ACC112 (cell line): Measurements from ENCODE around the gene CERS6.
"Not testable (repeated sequence)": the region's sequence is repeated elsewhere in the genome, so short reads cannot be mapped to it uniquely, and the experiment has no call there.

Experiments
- H2AFZ ChIP-seq: fragments of 200-600 bp; sonication (generic); one replicate; pipeline ENCODE4 v1.6.0; 2017; ENCODE audit warnings: antibody characterized with exemption, low read length; ENCODE audit not compliant: unreplicated experiment
- H3K27ac ChIP-seq: fragments of 200-600 bp; sonication (generic); 2 replicates; pipeline ENCODE4 v1.5.1; 2014; ENCODE audit warnings: low read depth, mild to moderate bottlenecking, antibody characterized with exemption, low read length, moderate library complexity
- H3K27me3 ChIP-seq: fragments of 200-600 bp; sonication (generic); 2 replicates; pipeline ENCODE4 v1.6.1; 2014; ENCODE audit warnings: mild to moderate bottlenecking, antibody characterized with exemption, low read length, moderate library complexity, mixed read lengths; ENCODE audit not compliant: insufficient read depth
- H3K36me3 ChIP-seq: fragments of 200-600 bp; sonication (generic); 2 replicates; pipeline ENCODE4 v1.6.1; 2016; ENCODE audit warnings: mild to moderate bottlenecking, antibody characterized with exemption, low read length, moderate library complexity, mixed read lengths; ENCODE audit not compliant: insufficient read depth
- H3K4me1 ChIP-seq: fragments of 200-600 bp; sonication (generic); one replicate; pipeline ENCODE4 v1.6.1; 2016; ENCODE audit warnings: low read length, mixed read lengths; ENCODE audit not compliant: insufficient read depth, unreplicated experiment, control insufficient read depth
- H3K4me3 ChIP-seq: fragments of 200-600 bp; sonication (generic); 2 replicates; pipeline ENCODE4 v1.5.1; 2014; ENCODE audit warnings: mild to moderate bottlenecking, low read depth, low read length
- H3K79me2 ChIP-seq: fragments of 200-600 bp; sonication (generic); one replicate; pipeline ENCODE4 v1.6.0; 2016; ENCODE audit warnings: low read length; ENCODE audit not compliant: control insufficient read depth, unreplicated experiment, insufficient read depth

The CERS6 gene

GRCh38 chr2:168482952-168483831 is 27.1 kb downstream of the CERS6 start:
- Histone ChIP-seq H3K79me2 (peaks cover 63% of the 10 kb centered on the region), H3K27ac (peak overlapping the region; percentile 26), H2AFZ (no peak overlapping the region), H3K36me3 (peaks cover 10% of the 10 kb centered on the region; the same call in 1 of the 2 replicates), H3K4me3 (no peak overlapping the region), H3K27me3 (no peaks in the 10 kb centered on the region), H3K4me1 (peaks cover 35% of the 10 kb centered on the region)

- no peak overlapping the region for H3K27ac ChIP-seq
- peaks cover 60% of the 10 kb centered on the region for H3K4me1 ChIP-seq
- H3K36me3 ChIP-seq: peaks cover 10% of the 10 kb centered on the region; the same call in 1 of the 2 replicates
- H2AFZ ChIP-seq: no peak overlapping the region
- H3K27me3 ChIP-seq: no peaks in the 10 kb centered on the region
- peaks cover 84% of the 10 kb centered on the region for H3K79me2 ChIP-seq
- H3K4me3 ChIP-seq: no peak overlapping the region
Measured at GRCh38 chr2:168486477-168486876, 30.4 kb downstream of the CERS6 start.

GRCh38 chr2:168490015-168490874 is 34.2 kb downstream of the CERS6 start:
- no peaks in the 10 kb centered on the region for H3K27me3 ChIP-seq
- H2AFZ ChIP-seq: peak overlapping the region; percentile 55
- peaks cover 31% of the 10 kb centered on the region for H3K4me1 ChIP-seq
- peaks cover 67% of the 10 kb centered on the region for H3K79me2 ChIP-seq
- peaks cover 14% of the 10 kb centered on the region; the same call in 1 of the 2 replicates for H3K36me3 ChIP-seq
- peak overlapping the region; percentile 82 for H3K27ac ChIP-seq
- peak overlapping the region; percentile 44 for H3K4me3 ChIP-seq

GRCh38 chr2:168490946-168491605 is 35.0 kb downstream of the CERS6 start:
- H3K4me1 ChIP-seq: peaks cover 31% of the 10 kb centered on the region
- peaks cover 63% of the 10 kb centered on the region for H3K79me2 ChIP-seq
- peak overlapping the region; percentile 55 for H2AFZ ChIP-seq
- H3K27me3 ChIP-seq: no peaks in the 10 kb centered on the region
- peaks cover 6% of the 10 kb centered on the region; the same call in 1 of the 2 replicates for H3K36me3 ChIP-seq
- peak overlapping the region; percentile 82 for H3K27ac ChIP-seq
- peak overlapping the region; percentile 44 for H3K4me3 ChIP-seq

- H3K27ac ChIP-seq, H2AFZ ChIP-seq, H3K27me3 ChIP-seq, H3K36me3 ChIP-seq, H3K4me3 ChIP-seq: not testable (repeated sequence)
- H3K79me2 ChIP-seq: peaks cover 58% of the 10 kb centered on the region
- peaks cover 31% of the 10 kb centered on the region for H3K4me1 ChIP-seq
Measured at GRCh38 chr2:168491728-168492127, 35.7 kb downstream of the CERS6 start.

GRCh38 chr2:168493219-168493618 is 37.1 kb downstream of the CERS6 start:
- H3K4me1 ChIP-seq: peaks cover 31% of the 10 kb centered on the region
- H3K27ac ChIP-seq: not testable (repeated sequence)

GRCh38 chr2:168494190-168494711 is 38.2 kb downstream of the CERS6 start:
- Histone ChIP-seq H3K36me3 (peaks cover 4% of the 10 kb centered on the region; the same call in 1 of the 2 replicates), H3K27ac (no peak overlapping the region), H2AFZ (no peak overlapping the region), H3K27me3 (no peaks in the 10 kb centered on the region), H3K79me2 (peaks cover 39% of the 10 kb centered on the region), H3K4me1 (peaks cover 27% of the 10 kb centered on the region), H3K4me3 (no peak overlapping the region)

More at GRCh38 chr2:168493219-168493618, 37.1 kb downstream of the CERS6 start:
- H3K4me3 ChIP-seq, H3K27me3 ChIP-seq, H3K36me3 ChIP-seq, H2AFZ ChIP-seq: not testable (repeated sequence)
- H3K79me2 ChIP-seq: peaks cover 48% of the 10 kb centered on the region

GRCh38 chr2:168495524-168495923 is 39.5 kb downstream of the CERS6 start:
- H3K4me3 ChIP-seq: no peak overlapping the region
- H3K27me3 ChIP-seq: no peaks in the 10 kb centered on the region
- peaks cover 4% of the 10 kb centered on the region; the same call in 1 of the 2 replicates for H3K36me3 ChIP-seq
- H3K27ac ChIP-seq: no peak overlapping the region
- peaks cover 15% of the 10 kb centered on the region for H3K4me1 ChIP-seq
- no peak overlapping the region for H2AFZ ChIP-seq
- peaks cover 27% of the 10 kb centered on the region for H3K79me2 ChIP-seq

- Histone ChIP-seq H3K27ac (no peak overlapping the region), H3K36me3 (peaks cover 4% of the 10 kb centered on the region; the same call in 1 of the 2 replicates), H3K4me1 (peaks cover 5% of the 10 kb centered on the region), H2AFZ (no peak overlapping the region), H3K79me2 (peaks cover 25% of the 10 kb centered on the region), H3K27me3 (no peaks in the 10 kb centered on the region), H3K4me3 (no peak overlapping the region)
Measured at GRCh38 chr2:168496906-168497305, 40.8 kb downstream of the CERS6 start.

- H3K27me3 ChIP-seq: no peaks in the 10 kb centered on the region
- H3K36me3 ChIP-seq: peaks cover 4% of the 10 kb centered on the region; the same call in 1 of the 2 replicates
- peaks cover 5% of the 10 kb centered on the region for H3K4me1 ChIP-seq
- peaks cover 30% of the 10 kb centered on the region for H3K79me2 ChIP-seq
- no peak overlapping the region for H2AFZ ChIP-seq
- H3K27ac ChIP-seq: no peak overlapping the region
- H3K4me3 ChIP-seq: no peak overlapping the region
Measured at GRCh38 chr2:168499500-168499899, 43.4 kb downstream of the CERS6 start.
